ENCODE data around the gene FAM131A.
A peak's percentile ranks its signal among the peaks of the same experiment; 100 is the strongest.

The FAM131A gene

DNA sequence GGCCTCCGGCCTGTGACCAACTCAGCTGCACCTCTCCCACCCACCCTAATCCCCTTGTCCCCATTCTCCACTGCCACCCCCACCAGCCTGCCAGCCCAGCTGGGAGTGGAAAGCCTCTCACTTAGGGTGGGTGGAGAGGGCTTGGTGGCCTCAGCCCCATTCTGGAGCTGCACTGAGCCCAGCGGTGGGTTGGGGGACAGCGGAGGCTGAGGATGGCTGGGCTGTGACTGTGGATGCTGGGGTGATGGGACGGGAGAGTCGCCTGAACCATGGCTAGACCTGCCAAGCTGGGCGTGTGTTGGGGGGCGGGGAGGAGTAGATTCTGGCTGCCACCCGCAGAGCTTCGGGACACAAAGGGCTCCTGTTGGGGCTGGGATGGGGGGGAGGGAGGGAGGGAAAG is 22.2 kb downstream of the FAM131A start:
- DNase-seq = no peak
- H3K9me3 ChIP-seq (ENCODE audit: control extremely low read depth in 1 of 5, control insufficient read depth in 4 of 5, insufficient read depth in 2 of 5, low read depth in 1 of 5, low read length in 4 of 5) = no peaks in the 10 kb centered on the region
- 92% methylated on average over 7 of the region's 9 CpGs for WGBS (ENCODE audit: insufficient coverage)
- H3K27ac ChIP-seq (ENCODE audit: insufficient read depth in 1 of 2, low read depth in 1 of 2, low read length in 2 of 2, poor library complexity in 1 of 2, severe bottlenecking in 2 of 2) = no peak overlapping the region
- ChIA-PET POLR2A (no interaction called here), CTCF (interaction anchor here (0.5 to 3.3 kb wide), 6 partner anchors 9 to 806 kb away, joined by 3 to 13 read pairs (median 4); no protein-coding TSS in a partner anchor)
- H3K4me1 ChIP-seq (ENCODE audit: control extremely low read depth in 1 of 4, control insufficient read depth in 4 of 4, insufficient read depth in 4 of 4, low read length in 3 of 4) = peaks cover 0 to 33% (median 29%) of the 10 kb centered on the region in 4 experiments
- H3K27me3 ChIP-seq (replicated peaks in 2 of 5; ENCODE audit: control insufficient read depth in 4 of 5, insufficient read depth in 5 of 5, low read length in 4 of 5) = peaks cover 0 to 3% (median 0%) of the 10 kb centered on the region in 5 experiments
- H3K4me3 ChIP-seq (ENCODE audit: control insufficient read depth in 1 of 7, extremely low read depth in 1 of 7, insufficient read depth in 4 of 7, low read depth in 2 of 7, low read length in 6 of 7) = no peak overlapping the region
- H3K36me3 ChIP-seq (ENCODE audit: control insufficient read depth in 4 of 4, insufficient read depth in 4 of 4, low read length in 3 of 4) = peaks cover 0 to 3% (median 2%) of the 10 kb centered on the region in 4 experiments

- peaks cover 0 to 9% (median 5%) of the 10 kb centered on the region in 4 experiments for H3K36me3 ChIP-seq (ENCODE audit: control insufficient read depth in 4 of 4, insufficient read depth in 4 of 4, low read length in 3 of 4)
- no peak overlapping the region for H3K27ac ChIP-seq (ENCODE audit: insufficient read depth in 1 of 2, low read depth in 1 of 2, low read length in 2 of 2, poor library complexity in 1 of 2, severe bottlenecking in 2 of 2)
- no peaks in the 10 kb centered on the region for H3K9me3 ChIP-seq (ENCODE audit: control extremely low read depth in 1 of 5, control insufficient read depth in 4 of 5, insufficient read depth in 2 of 5, low read depth in 1 of 5, low read length in 4 of 5)
- 89% methylated on average over 10 of the region's 12 CpGs for WGBS (ENCODE audit: insufficient coverage)
- H3K4me3 ChIP-seq (ENCODE audit: control insufficient read depth in 1 of 7, extremely low read depth in 1 of 7, insufficient read depth in 4 of 7, low read depth in 2 of 7, low read length in 6 of 7) = peak overlapping the region in 3 of 7 experiments; percentile 74 to 92 (median 87)
- DNase-seq = no peak
- H3K4me1 ChIP-seq (ENCODE audit: control extremely low read depth in 1 of 4, control insufficient read depth in 4 of 4, insufficient read depth in 4 of 4, low read length in 3 of 4) = peaks cover 0 to 33% (median 31%) of the 10 kb centered on the region in 4 experiments
- ChIA-PET POLR2A (no interaction called here), CTCF (interaction anchor here (0.5 to 3.3 kb wide), 7 partner anchors 8 to 341 kb away, joined by 3 to 13 read pairs (median 4); no protein-coding TSS in a partner anchor)
- peaks cover 0 to 3% (median 0%) of the 10 kb centered on the region in 5 experiments for H3K27me3 ChIP-seq (replicated peaks in 2 of 5; ENCODE audit: control insufficient read depth in 4 of 5, insufficient read depth in 5 of 5, low read length in 4 of 5)
Observed at GRCh38 chr3:184360070-184360928, 22.9 kb downstream of the FAM131A start.

DNA sequence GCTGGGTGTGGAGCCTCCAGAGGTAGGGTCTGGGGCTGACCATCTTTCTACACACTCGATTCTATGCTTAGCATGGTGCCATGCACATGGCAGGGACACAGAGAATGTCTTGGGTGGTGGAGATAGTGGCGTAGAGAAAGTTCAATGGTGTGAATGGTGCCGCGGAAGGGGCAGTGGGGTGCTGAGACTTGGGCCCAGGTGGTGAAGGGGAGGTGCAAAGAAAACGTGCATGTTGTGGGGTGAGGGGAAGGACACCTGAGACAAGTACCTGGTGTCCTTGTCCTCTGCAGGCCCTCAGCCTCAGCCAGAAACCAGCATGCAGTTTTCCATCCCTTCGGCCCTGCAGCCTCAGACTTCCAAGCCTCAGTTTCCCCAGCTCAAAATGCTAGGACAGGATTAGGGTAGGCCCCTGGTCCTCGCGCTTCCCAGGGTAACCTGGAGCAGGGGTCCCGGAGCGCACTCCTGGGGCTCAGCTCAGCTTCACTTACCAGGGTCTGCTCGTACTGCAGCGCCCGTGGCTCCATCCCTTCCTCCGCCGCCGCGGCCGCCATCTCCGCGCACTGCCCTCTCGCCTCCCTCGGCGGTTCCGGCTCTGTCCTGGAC is 23.6 kb downstream of the FAM131A start:
- peaks cover 0 to 3% (median 0%) of the 10 kb centered on the region in 5 experiments for H3K27me3 ChIP-seq (replicated peaks in 2 of 5; ENCODE audit: control insufficient read depth in 4 of 5, insufficient read depth in 5 of 5, low read length in 4 of 5)
- no peak for DNase-seq
- no peak overlapping the region for H3K27ac ChIP-seq (ENCODE audit: insufficient read depth in 1 of 2, low read depth in 1 of 2, low read length in 2 of 2, poor library complexity in 1 of 2, severe bottlenecking in 2 of 2)
- H3K36me3 ChIP-seq (ENCODE audit: control insufficient read depth in 4 of 4, insufficient read depth in 4 of 4, low read length in 3 of 4) = peaks cover 2 to 11% (median 7%) of the 10 kb centered on the region in 4 experiments
- WGBS (ENCODE audit: insufficient coverage) = 13% methylated on average over 23 of the region's 24 CpGs
- ChIA-PET POLR2A (interaction anchor here (0.7 kb wide), 1 partner anchor 349 kb away, joined by 3 read pairs; no protein-coding TSS in a partner anchor), CTCF (interaction anchor here (0.5 to 3.3 kb wide), 5 partner anchors 9 to 342 kb away, joined by 3 to 13 read pairs (median 4); no protein-coding TSS in a partner anchor)
- peak overlapping the region; percentile 54 to 92 (median 74) for H3K4me3 ChIP-seq (ENCODE audit: control insufficient read depth in 1 of 7, extremely low read depth in 1 of 7, insufficient read depth in 4 of 7, low read depth in 2 of 7, low read length in 6 of 7)
- no peaks in the 10 kb centered on the region for H3K9me3 ChIP-seq (ENCODE audit: control extremely low read depth in 1 of 5, control insufficient read depth in 4 of 5, insufficient read depth in 2 of 5, low read depth in 1 of 5, low read length in 4 of 5)
- peaks cover 0 to 33% (median 31%) of the 10 kb centered on the region in 4 experiments for H3K4me1 ChIP-seq (ENCODE audit: control extremely low read depth in 1 of 4, control insufficient read depth in 4 of 4, insufficient read depth in 4 of 4, low read length in 3 of 4)

DNA sequence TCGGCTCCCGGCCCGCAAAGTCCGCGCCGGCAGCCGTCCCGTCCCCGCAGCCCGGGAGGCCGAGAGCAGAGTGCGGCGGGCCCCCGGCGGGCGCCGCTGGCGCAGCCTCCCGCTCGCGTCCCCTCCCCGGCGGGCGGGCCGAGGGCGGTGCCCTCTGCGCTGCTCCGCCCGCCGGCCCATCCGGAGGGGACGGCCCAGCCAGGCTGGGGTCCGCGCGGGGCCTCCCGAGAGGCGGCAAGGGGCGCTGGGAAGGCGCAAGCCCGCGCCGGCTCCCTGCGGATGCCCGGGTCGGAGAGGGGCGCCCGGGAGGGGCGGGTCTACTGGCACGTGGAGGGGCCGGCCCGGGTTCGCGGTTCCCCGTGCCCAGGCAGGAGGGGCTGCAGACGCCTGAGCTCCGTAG is 24.1 kb downstream of the FAM131A start, which contains the start of the genes CLCN2 and POLR2H:
Gene CLCN2 (minus strand): TSS at position 74 of the 400 bp plus-strand sequence. CDS start 126 bp downstream, outside the sequence.
Gene POLR2H (plus strand): TSS at position 179 of the 400 bp plus-strand sequence. CDS start 1,783 bp downstream, outside the sequence.
- POLR2A ChIA-PET = interaction anchor here (0.7 kb wide), 1 partner anchor 349 kb away, joined by 3 read pairs; no protein-coding TSS in a partner anchor
- DNase-seq = no peak
- WGBS (ENCODE audit: insufficient coverage) = 0% methylated on average over 42 of the region's 56 CpGs
- H3K4me1 ChIP-seq (ENCODE audit: control extremely low read depth in 1 of 4, control insufficient read depth in 4 of 4, insufficient read depth in 4 of 4, low read length in 3 of 4) = peaks cover 0 to 33% (median 31%) of the 10 kb centered on the region in 4 experiments
- H3K4me3 ChIP-seq (ENCODE audit: control insufficient read depth in 1 of 7, extremely low read depth in 1 of 7, insufficient read depth in 4 of 7, low read depth in 2 of 7, low read length in 6 of 7) = peak within 1 kb of the TSS; percentile 54 to 92 (median 74)
- no peaks in the 10 kb centered on the region for H3K9me3 ChIP-seq (ENCODE audit: control extremely low read depth in 1 of 5, control insufficient read depth in 4 of 5, insufficient read depth in 2 of 5, low read depth in 1 of 5, low read length in 4 of 5)
- CTCF ChIA-PET = interaction anchor here (0.6 to 3.3 kb wide), 5 partner anchors 8 to 180 kb away, joined by 3 to 13 read pairs (median 9); no protein-coding TSS in a partner anchor
- H3K27me3 ChIP-seq (replicated peaks in 2 of 5; ENCODE audit: control insufficient read depth in 4 of 5, insufficient read depth in 5 of 5, low read length in 4 of 5) = peaks cover 0 to 3% (median 0%) of the 10 kb centered on the region in 5 experiments
- H3K27ac ChIP-seq (ENCODE audit: insufficient read depth in 1 of 2, low read depth in 1 of 2, low read length in 2 of 2, poor library complexity in 1 of 2, severe bottlenecking in 2 of 2) = peak within 1 kb of the TSS in 1 of 2 experiments; percentile 77
- H3K36me3 ChIP-seq (ENCODE audit: control insufficient read depth in 4 of 4, insufficient read depth in 4 of 4, low read length in 3 of 4) = peaks cover 2 to 14% (median 8%) of the 10 kb centered on the region in 4 experiments

DNA sequence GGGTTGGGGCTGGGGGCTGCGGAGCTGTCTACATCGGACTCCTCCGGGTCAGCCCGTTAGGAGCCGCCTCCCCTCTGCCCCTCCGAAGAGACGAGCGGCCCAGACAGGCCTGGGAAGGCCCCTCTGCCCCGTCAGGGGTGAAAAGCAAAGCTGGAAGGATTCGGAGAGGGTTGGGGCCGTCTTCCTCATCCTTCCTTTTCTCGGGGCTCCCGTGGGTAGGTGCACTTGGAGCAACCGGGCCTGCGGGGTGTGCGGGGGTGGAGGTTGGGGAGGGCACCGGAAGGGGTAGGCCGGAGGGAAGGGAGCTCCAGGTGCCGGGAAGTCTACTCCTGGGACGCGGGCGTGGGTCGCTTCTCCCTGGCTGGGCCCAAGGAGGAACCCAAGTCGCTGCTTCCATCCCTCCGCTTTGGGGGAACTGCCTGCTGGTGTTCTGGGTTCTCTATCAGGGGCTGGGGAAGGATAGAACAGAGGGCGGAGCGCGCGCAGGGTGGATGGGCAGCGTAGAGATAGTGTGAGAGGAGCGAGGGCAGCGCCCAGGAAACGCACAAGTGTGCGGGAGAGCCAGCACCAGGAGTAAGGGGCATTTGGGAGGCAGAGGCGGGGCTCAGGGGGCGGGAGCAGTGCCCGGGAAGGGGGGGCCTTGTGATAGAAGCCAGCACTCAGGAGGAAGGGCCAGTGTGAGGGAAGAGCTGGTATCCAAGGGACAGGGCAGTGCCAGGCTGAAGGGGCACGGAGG is 24.7 kb downstream of the FAM131A start:
- ChIA-PET POLR2A (interaction anchor here (0.6 to 0.7 kb wide), 2 partner anchors 46 to 348 kb away, joined by 3 read pairs; no protein-coding TSS in a partner anchor), CTCF (interaction anchor here (0.6 to 3.3 kb wide), 8 partner anchors 8 to 179 kb away, joined by 3 to 13 read pairs (median 4); no protein-coding TSS in a partner anchor)
- Histone ChIP-seq H3K4me1 (ENCODE audit: control extremely low read depth in 1 of 4, control insufficient read depth in 4 of 4, insufficient read depth in 4 of 4, low read length in 3 of 4) (peaks cover 0 to 33% (median 31%) of the 10 kb centered on the region in 4 experiments), H3K9me3 (ENCODE audit: control extremely low read depth in 1 of 5, control insufficient read depth in 4 of 5, insufficient read depth in 2 of 5, low read depth in 1 of 5, low read length in 4 of 5) (no peaks in the 10 kb centered on the region), H3K36me3 (ENCODE audit: control insufficient read depth in 4 of 4, insufficient read depth in 4 of 4, low read length in 3 of 4) (peaks cover 4 to 18% (median 12%) of the 10 kb centered on the region in 4 experiments), H3K4me3 (ENCODE audit: control insufficient read depth in 1 of 7, extremely low read depth in 1 of 7, insufficient read depth in 4 of 7, low read depth in 2 of 7, low read length in 6 of 7) (peak overlapping the region; percentile 54 to 92 (median 74)), H3K27me3 (replicated peaks in 2 of 5; ENCODE audit: control insufficient read depth in 4 of 5, insufficient read depth in 5 of 5, low read length in 4 of 5) (peaks cover 0 to 3% (median 0%) of the 10 kb centered on the region in 5 experiments), H3K27ac (ENCODE audit: insufficient read depth in 1 of 2, low read depth in 1 of 2, low read length in 2 of 2, poor library complexity in 1 of 2, severe bottlenecking in 2 of 2) (peak overlapping the region in 1 of 2 experiments; percentile 77)
- 0% methylated on average over 34 of the region's 38 CpGs for WGBS (ENCODE audit: insufficient coverage)
- DNase-seq = peak; percentile 24 to 66 (median 55)

Data from common myeloid progenitor, CD34-positive (primary cell).